GM12892 (cell line): ENCODE results near the gene MAP3K5.

Source experiments
- DNase-seq: peaks from one replicate; pipeline ENCODE4 v3.0.0; 2011; ENCODE audit not compliant: insufficient read length
- FAIRE-seq: peaks from 2 replicates; lab custom pipeline; 2011; peaks lifted over from hg19 to GRCh38; lab: Jason Lieb, UNC
- POLR2A ChIP-seq: IDR thresholded peaks from 2 replicates; pipeline ENCODE4 v1.6.1; 2011; ENCODE audit warnings: low read depth, low read length, control low read depth
- POLR2AphosphoS5 ChIP-seq: IDR thresholded peaks from 2 replicates; pipeline ENCODE4 v1.6.1; 2011; ENCODE audit warnings: low read depth, low read length, control low read depth
- TAF1 ChIP-seq: IDR thresholded peaks from 2 replicates; pipeline ENCODE4 v1.6.1; 2011; ENCODE audit warnings: low read depth, mild to moderate bottlenecking, control low read depth, low read length, borderline replicate concordance

MAP3K5 gene

GRCh38 chr6:136658711-136659110, 133.6 kb downstream of the MAP3K5 start:
- no peak for DNase-seq
- TF ChIP-seq POLR2A, result no peak
- TF ChIP-seq TAF1, result no peak
- FAIRE-seq, result no peak

GRCh38 chr6:136657666-136658065, 134.6 kb downstream of the MAP3K5 start:
- TF ChIP-seq POLR2A (no peak), POLR2AphosphoS5 (no peak), TAF1 (no peak)
- FAIRE-seq (peak; percentile 33), DNase-seq (no peak)

- FAIRE-seq, result no peak
- DNase-seq, result no peak
- TF ChIP-seq POLR2AphosphoS5, result no peak
- no peak for TF ChIP-seq TAF1
- no peak for TF ChIP-seq POLR2A
Observed at GRCh38 chr6:136656121-136656520, 136.2 kb downstream of the MAP3K5 start.

- FAIRE-seq (no peak), DNase-seq (no peak)
Observed at GRCh38 chr6:136655239-136656014, 136.8 kb downstream of the MAP3K5 start.

GRCh38 chr6:136654086-136654485, 138.2 kb downstream of the MAP3K5 start:
- TF ChIP-seq POLR2A (no peak), POLR2AphosphoS5 (no peak), TAF1 (no peak)
- no peak for DNase-seq
- FAIRE-seq, result no peak

More at GRCh38 chr6:136655239-136656014, 136.8 kb downstream of the MAP3K5 start:
- TF ChIP-seq POLR2AphosphoS5 (no peak), POLR2A (no peak), TAF1 (no peak)

GRCh38 chr6:136652656-136653055, 139.6 kb downstream of the MAP3K5 start:
- no peak for DNase-seq
- TF ChIP-seq TAF1 (no peak), POLR2A (no peak), POLR2AphosphoS5 (no peak)
- FAIRE-seq, result no peak

GRCh38 chr6:136651982-136652381, 140.3 kb downstream of the MAP3K5 start:
- FAIRE-seq (no peak), DNase-seq (no peak)
- TF ChIP-seq POLR2AphosphoS5, result no peak
- no peak for TF ChIP-seq POLR2A

- DNase-seq (no peak), FAIRE-seq (peak; percentile 51)
Observed at GRCh38 chr6:136647363-136647852, 144.9 kb downstream of the MAP3K5 start.

GRCh38 chr6:136646377-136646776, 145.9 kb downstream of the MAP3K5 start:
- TF ChIP-seq POLR2A (no peak), TAF1 (no peak)
- no peak for FAIRE-seq
- no peak for DNase-seq

More at GRCh38 chr6:136647363-136647852, 144.9 kb downstream of the MAP3K5 start:
- no peak for TF ChIP-seq POLR2A
- no peak for TF ChIP-seq TAF1
- TF ChIP-seq POLR2AphosphoS5, result no peak

GRCh38 chr6:136644597-136644952, 147.7 kb downstream of the MAP3K5 start:
- DNase-seq (no peak), FAIRE-seq (no peak)
- no peak for TF ChIP-seq POLR2AphosphoS5
- TF ChIP-seq TAF1, result no peak

GRCh38 chr6:136643850-136644596, 148.3 kb downstream of the MAP3K5 start:
- TF ChIP-seq POLR2AphosphoS5 (no peak), TAF1 (no peak), POLR2A (no peak)
- DNase-seq, result peak; percentile 19
- peak; percentile 90 for FAIRE-seq

GRCh38 chr6:136641873-136642465, 150.3 kb downstream of the MAP3K5 start:
- TF ChIP-seq POLR2A, result no peak
- no peak for TF ChIP-seq TAF1
- no peak for TF ChIP-seq POLR2AphosphoS5
- FAIRE-seq, result peak; percentile 36
- no peak for DNase-seq
